ENCODE results near the gene GALNT18.

GALNT18 gene

DNA sequence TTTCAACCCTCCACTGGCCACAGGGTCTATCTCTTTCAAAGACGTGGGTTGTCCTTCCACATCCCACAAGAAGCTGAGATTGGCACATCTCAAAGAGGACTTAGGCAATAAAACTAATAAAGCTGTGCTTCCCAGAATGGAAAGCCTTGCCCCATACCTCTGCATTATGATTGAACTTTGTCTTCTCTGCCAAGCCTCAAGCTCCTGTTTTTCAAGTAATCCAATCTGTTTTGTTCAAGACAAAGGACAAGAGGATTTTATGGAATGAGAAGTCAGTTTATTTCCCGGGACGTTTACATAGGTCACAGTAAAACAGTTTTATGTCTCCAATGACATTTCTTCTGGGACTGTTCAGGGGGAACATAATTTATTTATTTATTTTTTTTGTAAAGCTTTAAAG is 108.4 kb downstream of the GALNT18 start:
- TF ChIP-seq EZH2 (optimal IDR thresholded peaks at IDR 0.05; ENCODE audit: low read depth, low read length) (no peak), EZH2phosphoT487 (IDR thresholded peaks at IDR 0.05; ENCODE audit: low read length) (no peak)
- TF ChIP-seq, protein P1, sequence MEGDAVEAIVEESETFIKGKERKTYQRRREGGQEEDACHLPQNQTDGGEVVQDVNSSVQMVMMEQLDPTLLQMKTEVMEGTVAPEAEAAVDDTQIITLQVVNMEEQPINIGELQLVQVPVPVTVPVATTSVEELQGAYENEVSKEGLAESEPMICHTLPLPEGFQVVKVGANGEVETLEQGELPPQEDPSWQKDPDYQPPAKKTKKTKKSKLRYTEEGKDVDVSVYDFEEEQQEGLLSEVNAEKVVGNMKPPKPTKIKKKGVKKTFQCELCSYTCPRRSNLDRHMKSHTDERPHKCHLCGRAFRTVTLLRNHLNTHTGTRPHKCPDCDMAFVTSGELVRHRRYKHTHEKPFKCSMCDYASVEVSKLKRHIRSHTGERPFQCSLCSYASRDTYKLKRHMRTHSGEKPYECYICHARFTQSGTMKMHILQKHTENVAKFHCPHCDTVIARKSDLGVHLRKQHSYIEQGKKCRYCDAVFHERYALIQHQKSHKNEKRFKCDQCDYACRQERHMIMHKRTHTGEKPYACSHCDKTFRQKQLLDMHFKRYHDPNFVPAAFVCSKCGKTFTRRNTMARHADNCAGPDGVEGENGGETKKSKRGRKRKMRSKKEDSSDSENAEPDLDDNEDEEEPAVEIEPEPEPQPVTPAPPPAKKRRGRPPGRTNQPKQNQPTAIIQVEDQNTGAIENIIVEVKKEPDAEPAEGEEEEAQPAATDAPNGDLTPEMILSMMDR (IDR thresholded peaks at IDR 0.05; ENCODE audit: low read length), result no peak
- Histone ChIP-seq H3K27me3 (replicated peaks; ENCODE audit: insufficient read depth, low read length) (no peaks in the 10 kb centered on the region), H3F3A (ENCODE audit: insufficient read depth, low read length) (no peaks in the 10 kb centered on the region), H3K4me1 (ENCODE audit: low read length) (no peaks in the 10 kb centered on the region), H3K4me3 (ENCODE audit: low read length) (no peak overlapping the region), H3K9ac (ENCODE audit: low read length) (no peak overlapping the region), H3K27ac (ENCODE audit: low read length) (no peak overlapping the region), H3K9me2 (replicated peaks; ENCODE audit: insufficient read depth, low read length) (no peaks in the 10 kb centered on the region), H4K20me1 (ENCODE audit: insufficient read depth, low read length) (no peaks in the 10 kb centered on the region), H3K79me2 (ENCODE audit: low read length) (no peaks in the 10 kb centered on the region), H2AFZ (ENCODE audit: low read length) (no peak overlapping the region), H3K4me2 (ENCODE audit: low read depth, low read length) (no peak overlapping the region), H3K36me3 (replicated peaks; ENCODE audit: insufficient read depth, low read length) (no peaks in the 10 kb centered on the region), H3K9me3 (replicated peaks; ENCODE audit: insufficient read depth, low read length) (no peaks in the 10 kb centered on the region)
- no peak for DNase-seq

DNA sequence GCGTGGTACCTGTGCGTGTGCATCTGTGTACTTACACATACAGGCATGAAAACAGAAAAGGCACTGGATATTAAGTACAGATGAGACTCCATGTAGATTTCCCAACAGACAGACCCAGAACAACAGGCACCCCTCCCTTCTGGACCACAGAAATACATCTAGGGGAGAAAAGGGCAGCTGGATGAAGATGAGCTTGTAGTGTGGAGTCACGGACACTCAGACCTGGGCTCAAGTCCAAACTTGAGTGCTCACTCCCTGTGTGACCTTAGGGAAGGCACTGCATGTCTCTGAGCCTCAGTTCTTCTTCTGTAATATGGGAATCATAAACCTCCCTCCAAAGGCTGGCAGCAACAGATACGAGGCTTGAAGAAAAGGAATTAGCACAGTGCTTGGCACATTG is 108.9 kb downstream of the GALNT18 start:
- Histone ChIP-seq H3K9ac (ENCODE audit: low read length) (no peak overlapping the region), H3K36me3 (replicated peaks; ENCODE audit: insufficient read depth, low read length) (no peaks in the 10 kb centered on the region), H3K9me2 (replicated peaks; ENCODE audit: insufficient read depth, low read length) (no peaks in the 10 kb centered on the region), H3K4me3 (ENCODE audit: low read length) (no peak overlapping the region), H3K4me2 (ENCODE audit: low read depth, low read length) (no peak overlapping the region), H3K27me3 (replicated peaks; ENCODE audit: insufficient read depth, low read length) (no peaks in the 10 kb centered on the region), H2AFZ (ENCODE audit: low read length) (no peak overlapping the region), H4K20me1 (ENCODE audit: insufficient read depth, low read length) (no peaks in the 10 kb centered on the region), H3K27ac (ENCODE audit: low read length) (no peak overlapping the region), H3K79me2 (ENCODE audit: low read length) (no peaks in the 10 kb centered on the region), H3K4me1 (ENCODE audit: low read length) (no peaks in the 10 kb centered on the region), H3F3A (ENCODE audit: insufficient read depth, low read length) (no peaks in the 10 kb centered on the region), H3K9me3 (replicated peaks; ENCODE audit: insufficient read depth, low read length) (no peaks in the 10 kb centered on the region)
- no peak for DNase-seq
- TF ChIP-seq, protein P1 (IDR thresholded peaks at IDR 0.05; ENCODE audit: low read length), result no peak
- TF ChIP-seq EZH2 (optimal IDR thresholded peaks at IDR 0.05; ENCODE audit: low read depth, low read length) (no peak), EZH2phosphoT487 (IDR thresholded peaks at IDR 0.05; ENCODE audit: low read length) (no peak)

GRCh38 chr11:11512502-11512901 is 109.3 kb downstream of the GALNT18 start:
- H2AFZ ChIP-seq (ENCODE audit: low read length), result no peak overlapping the region
- no peaks in the 10 kb centered on the region for H4K20me1 ChIP-seq (ENCODE audit: insufficient read depth, low read length)
- H3K4me1 ChIP-seq (ENCODE audit: low read length), result no peaks in the 10 kb centered on the region
- no peaks in the 10 kb centered on the region for H3K79me2 ChIP-seq (ENCODE audit: low read length)
- H3K36me3 ChIP-seq (replicated peaks; ENCODE audit: insufficient read depth, low read length), result no peaks in the 10 kb centered on the region
- no peak overlapping the region for H3K4me3 ChIP-seq (ENCODE audit: low read length)
- no peak overlapping the region for H3K27ac ChIP-seq (ENCODE audit: low read length)
- H3K27me3 ChIP-seq (replicated peaks; ENCODE audit: insufficient read depth, low read length), result no peaks in the 10 kb centered on the region
- H3F3A ChIP-seq (ENCODE audit: insufficient read depth, low read length), result no peaks in the 10 kb centered on the region
- no peak overlapping the region for H3K4me2 ChIP-seq (ENCODE audit: low read depth, low read length)
- no peaks in the 10 kb centered on the region for H3K9me2 ChIP-seq (replicated peaks; ENCODE audit: insufficient read depth, low read length)
- TF ChIP-seq, protein P1 (IDR thresholded peaks at IDR 0.05; ENCODE audit: low read length), result no peak
- TF ChIP-seq EZH2 (optimal IDR thresholded peaks at IDR 0.05; ENCODE audit: low read depth, low read length) (no peak), EZH2phosphoT487 (IDR thresholded peaks at IDR 0.05; ENCODE audit: low read length) (no peak)
- DNase-seq, result no peak
- no peak overlapping the region for H3K9ac ChIP-seq (ENCODE audit: low read length)
- H3K9me3 ChIP-seq (replicated peaks; ENCODE audit: insufficient read depth, low read length), result no peaks in the 10 kb centered on the region
